ENCODE data around the gene MINDY4B. TPM values are rescaled to one million over a fixed set of nuclear protein-coding genes. Genes with fewer than 3 reads are reported as not detected.

MINDY4B gene
- not detected in 3 replicates for polyA plus RNA-seq
- polyA plus RNA-seq (2011; ENCODE audit: low read depth), result not detected
- polyA plus RNA-seq (2011; cell fraction: cytosol; rRNA removed), result not detected in 2 replicates
- not detected in 2 replicates for polyA plus RNA-seq (2011; cell fraction: nucleus; rRNA removed)
- polyA plus RNA-seq (2012; ENCODE audit: low replicate concordance), result not detected in 2 replicates
- polyA minus RNA-seq, result not detected in 3 replicates
- not detected for polyA minus RNA-seq (2011; cell fraction: cytosol; rRNA and poly(A)+ RNA removed)
- not detected in 2 replicates for polyA minus RNA-seq (2011; cell fraction: nucleus; rRNA and poly(A)+ RNA removed)

DNA sequence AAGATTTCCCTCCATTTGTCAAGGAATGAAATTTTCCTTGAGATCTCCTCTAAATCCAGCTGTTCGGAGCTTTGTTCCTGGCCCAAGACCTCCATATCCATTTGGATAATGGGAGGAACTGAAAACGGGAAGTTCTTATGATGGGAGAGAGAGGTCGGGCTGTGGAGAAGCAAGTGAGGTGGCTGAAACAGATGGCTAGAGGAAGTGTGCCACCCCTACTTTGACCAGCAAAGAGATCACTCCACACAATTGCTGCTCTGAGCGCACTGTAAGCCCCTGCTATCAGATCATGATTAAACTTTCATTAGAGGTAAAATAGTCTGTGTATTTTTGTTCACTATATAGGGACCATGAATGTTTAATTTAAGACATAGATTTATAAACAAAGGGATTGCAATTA, at the start of gene MINDY4B:
MINDY4B (minus strand) TSS at position 101 of the 400 bp plus-strand sequence; CDS start at position 101, 0 bp downstream.
- FAIRE-seq, result no peak
- TF ChIP-seq EZH2 (IDR thresholded peaks at IDR 0.05; ENCODE audit: low read length), result no peak
- TF ChIP-seq, protein P1, sequence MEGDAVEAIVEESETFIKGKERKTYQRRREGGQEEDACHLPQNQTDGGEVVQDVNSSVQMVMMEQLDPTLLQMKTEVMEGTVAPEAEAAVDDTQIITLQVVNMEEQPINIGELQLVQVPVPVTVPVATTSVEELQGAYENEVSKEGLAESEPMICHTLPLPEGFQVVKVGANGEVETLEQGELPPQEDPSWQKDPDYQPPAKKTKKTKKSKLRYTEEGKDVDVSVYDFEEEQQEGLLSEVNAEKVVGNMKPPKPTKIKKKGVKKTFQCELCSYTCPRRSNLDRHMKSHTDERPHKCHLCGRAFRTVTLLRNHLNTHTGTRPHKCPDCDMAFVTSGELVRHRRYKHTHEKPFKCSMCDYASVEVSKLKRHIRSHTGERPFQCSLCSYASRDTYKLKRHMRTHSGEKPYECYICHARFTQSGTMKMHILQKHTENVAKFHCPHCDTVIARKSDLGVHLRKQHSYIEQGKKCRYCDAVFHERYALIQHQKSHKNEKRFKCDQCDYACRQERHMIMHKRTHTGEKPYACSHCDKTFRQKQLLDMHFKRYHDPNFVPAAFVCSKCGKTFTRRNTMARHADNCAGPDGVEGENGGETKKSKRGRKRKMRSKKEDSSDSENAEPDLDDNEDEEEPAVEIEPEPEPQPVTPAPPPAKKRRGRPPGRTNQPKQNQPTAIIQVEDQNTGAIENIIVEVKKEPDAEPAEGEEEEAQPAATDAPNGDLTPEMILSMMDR (optimal IDR thresholded peaks at IDR 0.05 in 1 of 3, IDR thresholded peaks at IDR 0.05 in 1 of 3, conservative IDR thresholded peaks at IDR 0.05 in 1 of 3; ENCODE audit: extremely low read depth in 1 of 3, insufficient read depth in 2 of 3, low read length in 3 of 3), result no peak

DNA sequence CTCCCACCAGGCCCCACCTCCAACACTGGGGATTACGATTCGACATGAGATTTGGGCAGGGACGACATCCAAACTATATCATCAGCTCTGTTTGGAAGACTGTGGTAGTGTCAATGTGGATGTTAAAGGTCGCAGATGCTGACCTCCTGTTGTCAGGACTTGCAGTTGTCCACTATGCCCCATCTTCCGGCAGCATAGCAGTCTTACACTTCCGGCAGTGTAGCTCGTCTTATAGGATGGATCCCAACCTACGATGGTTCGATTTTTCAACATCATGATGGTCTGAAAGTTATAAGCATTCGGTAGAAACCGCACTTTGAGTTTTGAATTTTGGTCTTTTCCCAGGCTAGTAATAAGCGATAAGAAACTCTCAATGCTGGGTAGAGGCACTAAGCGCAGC, 46.7 kb upstream of the MINDY4B start:
- H2AFZ ChIP-seq (ENCODE audit: control insufficient read depth, low read length), result no peak overlapping the region
- H3K36me3 ChIP-seq (ENCODE audit: control insufficient read depth in 2 of 2, extremely low read depth in 1 of 2, insufficient read depth in 2 of 2, low read length in 2 of 2), result no peaks in the 10 kb centered on the region
- H3K79me2 ChIP-seq (ENCODE audit: control insufficient read depth, insufficient read depth, low read length), result no peaks in the 10 kb centered on the region
- no peak for TF ChIP-seq EZH2 (IDR thresholded peaks at IDR 0.05; ENCODE audit: low read length)
- TF ChIP-seq, protein P1 (optimal IDR thresholded peaks at IDR 0.05 in 1 of 3, IDR thresholded peaks at IDR 0.05 in 1 of 3, conservative IDR thresholded peaks at IDR 0.05 in 1 of 3; ENCODE audit: extremely low read depth in 1 of 3, insufficient read depth in 2 of 3, low read length in 3 of 3), result no peak
- no peaks in the 10 kb centered on the region for H3K27me3 ChIP-seq (ENCODE audit: control insufficient read depth, extremely low read depth, insufficient read depth, low read length)
- DNase-seq (ENCODE audit: low read depth, low spot score) (no peak), FAIRE-seq (no peak)
- H3K27ac ChIP-seq (ENCODE audit: control insufficient read depth, insufficient read depth, low read length), result no peak overlapping the region
- no peak overlapping the region for H3K9ac ChIP-seq (ENCODE audit: control insufficient read depth, extremely low read depth, insufficient read depth, low read length)
- H4K20me1 ChIP-seq (ENCODE audit: control insufficient read depth, extremely low read depth, insufficient read depth, low read length), result no peaks in the 10 kb centered on the region
- no peaks in the 10 kb centered on the region for H3K4me1 ChIP-seq (ENCODE audit: control insufficient read depth, extremely low read depth, insufficient read depth, low read length)
- dilution Hi-C loops (cut with MboI; ENCODE audit: extremely low pct_ligation_motif_present, low sequenced_read_pairs), result no loop called here
- H3K9me1 ChIP-seq (ENCODE audit: control insufficient read depth, extremely low read depth, insufficient read depth, low read length), result no peaks in the 10 kb centered on the region
- no peak overlapping the region for H3K4me3 ChIP-seq (ENCODE audit: control insufficient read depth in 2 of 3, extremely low read depth in 1 of 3, insufficient read depth in 2 of 3, low read depth in 1 of 3, low read length in 3 of 3)
- H3K9me3 ChIP-seq (ENCODE audit: control insufficient read depth, low read depth, low read length), result no peaks in the 10 kb centered on the region
- H3K4me2 ChIP-seq (ENCODE audit: control insufficient read depth, extremely low read depth, insufficient read depth, low read depth, low read length), result no peak overlapping the region

More for the DNA sequence above, at the start of gene MINDY4B:
- Histone ChIP-seq H3K27me3 (ENCODE audit: control insufficient read depth, extremely low read depth, insufficient read depth, low read length) (peaks cover 17% of the 10 kb centered on the region), H3K4me3 (ENCODE audit: control insufficient read depth in 2 of 3, extremely low read depth in 1 of 3, insufficient read depth in 2 of 3, low read depth in 1 of 3, low read length in 3 of 3) (no peak within 1 kb of the TSS), H2AFZ (ENCODE audit: control insufficient read depth, low read length) (no peak within 1 kb of the TSS), H3K27ac (ENCODE audit: control insufficient read depth, insufficient read depth, low read length) (no peak within 1 kb of the TSS), H3K79me2 (ENCODE audit: control insufficient read depth, insufficient read depth, low read length) (no peaks in the 10 kb centered on the region), H3K36me3 (ENCODE audit: control insufficient read depth in 2 of 2, extremely low read depth in 1 of 2, insufficient read depth in 2 of 2, low read length in 2 of 2) (no peaks in the 10 kb centered on the region), H3K9me1 (ENCODE audit: control insufficient read depth, extremely low read depth, insufficient read depth, low read length) (no peaks in the 10 kb centered on the region), H3K4me2 (ENCODE audit: control insufficient read depth, extremely low read depth, insufficient read depth, low read depth, low read length) (no peak within 1 kb of the TSS), H4K20me1 (ENCODE audit: control insufficient read depth, extremely low read depth, insufficient read depth, low read length) (no peaks in the 10 kb centered on the region), H3K9ac (ENCODE audit: control insufficient read depth, extremely low read depth, insufficient read depth, low read length) (no peak within 1 kb of the TSS), H3K4me1 (ENCODE audit: control insufficient read depth, extremely low read depth, insufficient read depth, low read length) (no peaks in the 10 kb centered on the region), H3K9me3 (ENCODE audit: control insufficient read depth, low read depth, low read length) (no peaks in the 10 kb centered on the region)
- no peak for DNase-seq (ENCODE audit: low read depth, low spot score)
- dilution Hi-C loops (cut with MboI; ENCODE audit: extremely low pct_ligation_motif_present, low sequenced_read_pairs), result no loop called here
